ENCODE data around the gene CRTC1.
"Not testable (repeated sequence)": the region's sequence is repeated elsewhere in the genome, so short reads cannot be mapped to it uniquely, and the experiment has no call there.

The CRTC1 gene

GRCh38 chr19:18731562-18732008 is 48.1 kb downstream of the CRTC1 start:
- no peak for DNase-seq

- no peak for DNase-seq
Observed at GRCh38 chr19:18733196-18733647, 49.7 kb downstream of the CRTC1 start.

GRCh38 chr19:18733762-18734332 is 50.4 kb downstream of the CRTC1 start:
- not testable (repeated sequence) for DNase-seq

- DNase-seq, result no peak
Observed at GRCh38 chr19:18735324-18735723, 51.8 kb downstream of the CRTC1 start.

GRCh38 chr19:18735752-18736151 is 52.3 kb downstream of the CRTC1 start:
- DNase-seq, result no peak

GRCh38 chr19:18736415-18737336 is 53.2 kb downstream of the CRTC1 start:
- DNase-seq, result no peak

GRCh38 chr19:18737337-18737953 is 54.0 kb downstream of the CRTC1 start:
- DNase-seq, result no peak

- no peak for DNase-seq
Observed at GRCh38 chr19:18737954-18738351, 54.5 kb downstream of the CRTC1 start.

GRCh38 chr19:18738961-18739690 is 55.6 kb downstream of the CRTC1 start:
- no peak for DNase-seq

- no peak for DNase-seq
Observed at GRCh38 chr19:18741124-18742121, 57.9 kb downstream of the CRTC1 start.

GRCh38 chr19:18742324-18742723 is 58.8 kb downstream of the CRTC1 start:
- DNase-seq, result no peak

- no peak for DNase-seq
Observed at GRCh38 chr19:18742838-18743783, 59.6 kb downstream of the CRTC1 start.

- DNase-seq, result no peak
Observed at GRCh38 chr19:18743784-18744418, 60.4 kb downstream of the CRTC1 start.

GRCh38 chr19:18745012-18745735 is 61.7 kb downstream of the CRTC1 start:
- DNase-seq, result no peak

- no peak for DNase-seq
Observed at GRCh38 chr19:18745931-18746330, 62.5 kb downstream of the CRTC1 start.

GRCh38 chr19:18746401-18747325 is 63.2 kb downstream of the CRTC1 start:
- no peak for DNase-seq

GRCh38 chr19:18749362-18750231 is 66.1 kb downstream of the CRTC1 start:
- DNase-seq, result no peak
